Measurements from ENCODE around the gene BACE1.
"Not testable (repeated sequence)": the region's sequence is repeated elsewhere in the genome, so short reads cannot be mapped to it uniquely, and the experiment has no call there.

BACE1 gene

DNA sequence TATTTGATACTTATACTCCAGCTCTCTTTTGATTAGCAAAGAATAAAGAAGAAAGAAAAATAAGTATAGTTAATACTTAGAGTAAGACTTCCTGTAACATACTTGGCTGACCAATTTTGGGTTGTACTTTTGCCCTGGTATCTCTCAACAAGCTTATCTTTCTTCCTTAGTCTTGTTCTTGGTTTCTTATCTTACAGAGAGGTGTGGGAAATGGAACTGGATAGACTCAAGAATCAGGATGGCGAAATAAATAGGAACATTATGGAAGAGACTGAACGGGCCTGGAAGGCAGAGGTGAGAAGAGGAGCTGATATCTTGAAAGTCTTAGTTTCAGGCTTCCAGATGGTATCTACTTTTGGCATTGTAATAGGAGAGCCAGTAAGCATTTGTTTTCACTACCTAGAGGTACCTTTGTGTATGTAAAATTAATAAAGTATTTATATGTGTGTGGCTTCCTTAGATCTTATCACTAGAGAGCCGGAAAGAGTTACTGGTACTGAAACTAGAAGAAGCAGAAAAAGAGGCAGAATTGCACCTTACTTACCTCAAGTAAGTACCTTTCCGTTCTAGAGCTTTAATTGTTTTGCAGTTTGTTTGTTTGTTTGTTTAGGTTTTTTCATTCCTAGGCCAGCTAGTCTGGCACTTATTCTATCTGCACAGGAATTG lies 36.2 kb downstream of the BACE1 start:
- no peak overlapping the region for H3K27ac ChIP-seq
- no peak for DNase-seq (ENCODE audit: low read depth, low spot score)

- no peak overlapping the region for H3K27ac ChIP-seq
- DNase-seq (ENCODE audit: low read depth, low spot score) = no peak
These were observed 37.7 kb downstream of the BACE1 start for GRCh38 chr11:117278347-117278746.

DNA sequence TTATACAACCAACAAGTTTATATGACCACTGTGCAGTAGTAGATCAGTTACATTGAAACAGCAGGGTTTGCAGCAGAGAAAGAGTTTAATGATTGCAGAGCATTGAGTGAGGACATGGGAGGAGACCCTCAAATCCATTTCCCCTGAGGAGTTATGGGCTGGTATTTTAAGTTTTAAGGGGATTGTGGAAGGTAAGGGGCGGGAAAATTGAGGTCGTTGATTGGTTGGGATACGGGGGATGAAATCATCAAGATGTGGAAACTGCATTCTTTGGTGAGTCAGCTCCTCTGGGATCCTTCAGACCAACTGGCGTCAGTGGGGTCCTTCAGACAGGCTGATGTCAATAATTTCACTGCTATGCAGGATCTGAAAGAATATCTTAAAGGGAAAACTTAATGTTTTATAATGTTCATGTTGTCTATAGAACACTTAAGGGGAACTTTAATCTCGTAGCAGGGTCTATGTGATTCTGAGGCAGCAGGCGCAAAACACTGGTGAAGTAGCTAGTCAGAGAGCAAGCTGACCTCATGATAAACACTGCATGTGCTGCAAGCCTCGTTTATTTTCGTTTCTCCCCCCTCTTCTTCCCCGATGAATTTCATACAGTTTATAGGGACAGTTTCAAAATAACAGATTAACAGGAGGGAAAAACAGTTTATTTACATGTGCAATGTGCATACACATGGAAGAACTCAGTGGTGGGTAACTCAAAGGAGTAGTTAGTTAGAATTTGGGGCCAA lies 42.3 kb downstream of the BACE1 start:
- H3K27ac ChIP-seq = no peak overlapping the region
- DNase-seq (ENCODE audit: low read depth, low spot score) = no peak

GRCh38 chr11:117272175-117272574 lies 43.9 kb downstream of the BACE1 start:
- not testable (repeated sequence) for DNase-seq (ENCODE audit: low read depth, low spot score); H3K27ac ChIP-seq

DNA sequence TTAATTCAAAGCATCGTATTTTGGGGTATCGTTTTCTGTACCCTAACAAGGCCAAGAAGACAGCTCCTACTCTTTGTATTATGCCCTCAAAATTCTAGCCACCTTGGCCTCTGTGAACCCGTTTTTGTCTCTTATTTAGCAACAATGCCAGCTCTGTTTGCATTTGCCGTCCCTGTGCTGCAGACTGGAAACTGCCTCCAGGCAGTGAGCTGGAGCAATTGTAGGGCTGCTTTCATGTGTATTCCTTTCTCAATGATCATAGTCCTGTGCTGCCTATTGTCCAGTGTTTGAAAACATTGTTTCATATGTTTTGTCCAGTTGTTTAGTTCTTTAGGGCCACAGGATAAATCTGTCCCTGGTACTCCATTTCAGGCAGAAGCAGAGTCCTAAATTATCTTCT lies 44.8 kb downstream of the BACE1 start:
- no peak overlapping the region for H3K27ac ChIP-seq
- no peak for DNase-seq (ENCODE audit: low read depth, low spot score)

DNA sequence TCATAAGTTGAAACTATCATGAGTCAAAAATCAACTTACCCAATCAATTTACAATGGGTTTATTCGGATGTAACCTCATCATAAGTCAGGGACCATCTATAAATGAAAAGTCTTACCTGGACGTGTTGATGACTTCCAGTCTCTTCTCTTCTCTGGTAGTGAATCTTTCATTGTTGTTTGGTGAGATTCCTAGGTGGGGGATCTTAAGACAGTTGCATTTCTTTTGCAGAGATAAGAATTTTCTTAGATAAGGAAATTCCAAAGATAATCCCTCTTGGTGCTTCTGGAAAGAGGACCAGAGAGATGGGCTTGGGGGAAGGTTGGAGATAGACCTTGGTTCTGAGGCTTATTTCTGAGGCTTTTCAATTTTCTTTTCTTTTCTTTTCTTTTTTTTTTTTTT lies 46.2 kb downstream of the BACE1 start:
- DNase-seq (ENCODE audit: low read depth, low spot score) = no peak

DNA sequence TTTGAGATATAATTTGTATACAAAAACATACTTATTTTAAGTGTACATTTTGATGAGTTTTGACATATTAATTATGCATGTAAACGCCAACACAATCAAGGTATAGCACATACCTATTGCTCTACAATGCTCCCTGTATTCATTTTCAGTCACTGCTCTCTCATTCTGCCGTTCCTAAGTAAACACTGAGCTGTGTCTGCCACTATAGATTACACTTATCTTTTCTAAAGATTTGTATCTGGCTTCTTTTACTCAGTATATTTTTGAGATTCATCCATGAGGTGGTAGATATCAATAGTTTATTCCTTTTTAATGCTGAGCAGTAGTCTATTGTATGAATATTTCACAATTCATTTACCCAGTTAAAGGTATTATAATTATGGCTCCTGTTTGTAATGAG lies 50.3 kb downstream of the BACE1 start:
- no peak for DNase-seq (ENCODE audit: low read depth, low spot score)
- no peak overlapping the region for H3K27ac ChIP-seq

More for the DNA sequence above, 46.2 kb downstream of the BACE1 start:
- no peak overlapping the region for H3K27ac ChIP-seq

- not testable (repeated sequence) for DNase-seq (ENCODE audit: low read depth, low spot score); H3K27ac ChIP-seq
These were observed 51.3 kb downstream of the BACE1 start for GRCh38 chr11:117264624-117265323.

- no peak overlapping the region for H3K27ac ChIP-seq
- DNase-seq (ENCODE audit: low read depth, low spot score) = no peak
These were observed 56.6 kb downstream of the BACE1 start for GRCh38 chr11:117259417-117259816.

- no peak for DNase-seq (ENCODE audit: low read depth, low spot score)
- H3K27ac ChIP-seq = no peak overlapping the region
These were observed 57.5 kb downstream of the BACE1 start for GRCh38 chr11:117258576-117258975.

- H3K27ac ChIP-seq = peak overlapping the region; percentile 16
- DNase-seq (ENCODE audit: low read depth, low spot score) = peak; percentile 26
These were observed 59.5 kb downstream of the BACE1 start for GRCh38 chr11:117256573-117256972.

- no peak for DNase-seq (ENCODE audit: low read depth, low spot score)
- peak overlapping the region; percentile 16 for H3K27ac ChIP-seq
These were observed 60.1 kb downstream of the BACE1 start for GRCh38 chr11:117255966-117256365.

DNA sequence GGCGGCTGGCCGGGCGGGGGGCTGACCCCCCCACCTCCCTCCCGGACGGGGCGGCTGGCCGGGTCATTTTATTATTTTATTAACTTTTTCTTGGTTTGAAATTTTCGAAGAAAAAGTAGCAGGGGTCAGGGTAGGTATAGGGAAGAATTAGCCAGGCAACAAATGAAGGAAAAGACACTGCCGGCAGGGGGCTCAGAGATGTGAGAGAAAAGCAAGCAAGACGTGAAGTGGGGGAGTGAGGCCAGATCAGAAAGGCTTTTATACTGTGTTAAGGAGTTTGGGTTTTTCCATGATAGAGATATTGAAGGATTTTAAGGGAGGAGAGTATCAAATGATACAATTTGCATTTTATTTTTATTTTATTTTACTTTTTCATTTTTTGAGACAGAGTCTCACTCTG lies 64.5 kb downstream of the BACE1 start:
- no peak for DNase-seq (ENCODE audit: low read depth, low spot score)
- no peak overlapping the region for H3K27ac ChIP-seq

DNA sequence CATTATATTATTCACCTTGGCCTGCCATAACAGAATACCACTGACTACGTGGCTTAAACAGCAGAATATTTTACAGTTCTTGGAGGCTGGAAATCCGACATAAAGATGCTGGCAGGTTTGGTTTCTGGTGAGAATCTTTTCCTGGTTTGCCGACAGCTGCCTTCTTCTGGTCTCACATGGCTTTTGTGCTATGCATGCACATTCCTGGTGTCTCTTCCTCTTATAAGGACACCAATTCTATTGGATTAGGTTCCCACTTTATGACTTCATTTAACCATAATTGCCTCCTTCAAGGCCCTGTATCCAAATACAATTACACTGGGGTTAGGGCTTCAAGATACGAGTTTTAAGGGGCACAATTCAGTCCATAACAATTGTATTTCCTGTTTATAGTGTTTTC lies 66.5 kb downstream of the BACE1 start:
- no peak overlapping the region for H3K27ac ChIP-seq
- no peak for DNase-seq (ENCODE audit: low read depth, low spot score)

DNA sequence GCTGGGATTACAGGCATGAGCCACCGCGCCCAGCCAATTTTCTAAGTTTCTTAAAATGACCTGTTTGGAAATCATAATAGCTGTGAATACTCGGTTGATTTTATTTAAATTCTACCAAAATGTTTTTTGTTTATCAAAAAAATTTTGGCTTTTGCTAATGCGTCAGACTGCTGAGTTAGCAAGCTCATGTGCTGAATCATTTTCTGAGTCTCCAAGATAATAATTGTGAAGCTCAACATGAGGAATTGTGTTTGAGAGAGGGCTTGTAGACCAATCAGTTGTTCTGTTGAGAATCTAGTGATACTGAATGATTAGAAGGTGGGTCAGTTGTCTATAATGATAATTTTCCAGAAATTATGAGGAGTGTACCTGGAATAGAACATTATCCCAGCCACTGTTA lies 67.7 kb downstream of the BACE1 start:
- DNase-seq (ENCODE audit: low read depth, low spot score) = no peak
- H3K27ac ChIP-seq = no peak overlapping the region

DNA sequence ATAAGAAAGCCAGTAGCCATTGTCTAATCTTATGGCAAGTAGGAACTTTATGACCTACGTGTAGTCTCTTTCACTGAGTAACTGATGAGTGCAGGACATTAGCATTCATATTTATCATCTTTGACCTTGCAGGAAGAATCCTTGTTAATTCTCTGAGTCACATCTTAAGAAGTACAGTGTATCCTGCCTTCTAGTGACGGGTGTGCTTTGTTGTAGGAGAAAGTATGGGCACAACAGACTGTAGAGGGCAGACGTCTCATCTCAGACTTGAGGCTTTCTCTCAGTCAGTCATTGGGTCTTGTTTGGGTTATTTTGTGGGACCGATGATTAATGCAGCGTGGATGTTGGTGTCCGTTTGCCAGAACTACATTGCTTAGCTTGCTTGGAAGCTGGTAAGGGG lies 76.8 kb downstream of the BACE1 start:
- peak; percentile 66 for DNase-seq (ENCODE audit: low read depth, low spot score)
- peak overlapping the region; percentile 46 for H3K27ac ChIP-seq

DNA sequence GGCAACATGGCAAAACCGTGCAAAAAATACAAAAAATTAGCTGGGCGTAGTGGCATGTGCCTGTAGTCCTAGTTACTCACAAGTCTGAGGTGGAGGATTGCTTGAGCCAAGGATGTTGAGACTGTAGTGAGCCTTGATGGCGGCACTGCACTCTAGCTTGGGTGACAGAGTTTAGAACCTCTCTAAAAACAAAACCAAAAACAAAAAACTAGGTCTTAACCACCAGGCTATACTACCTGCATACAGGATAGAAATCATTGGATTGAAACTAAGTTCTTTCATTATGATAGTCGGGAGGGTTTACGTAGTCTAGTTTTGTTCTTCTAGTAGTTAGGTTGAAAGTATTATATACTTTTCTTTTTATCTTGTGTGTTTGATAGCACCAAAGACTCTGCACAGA lies 77.8 kb downstream of the BACE1 start:
- no peak overlapping the region for H3K27ac ChIP-seq
- no peak for DNase-seq (ENCODE audit: low read depth, low spot score)
